ENCODE data around the gene SHD.

DNA sequence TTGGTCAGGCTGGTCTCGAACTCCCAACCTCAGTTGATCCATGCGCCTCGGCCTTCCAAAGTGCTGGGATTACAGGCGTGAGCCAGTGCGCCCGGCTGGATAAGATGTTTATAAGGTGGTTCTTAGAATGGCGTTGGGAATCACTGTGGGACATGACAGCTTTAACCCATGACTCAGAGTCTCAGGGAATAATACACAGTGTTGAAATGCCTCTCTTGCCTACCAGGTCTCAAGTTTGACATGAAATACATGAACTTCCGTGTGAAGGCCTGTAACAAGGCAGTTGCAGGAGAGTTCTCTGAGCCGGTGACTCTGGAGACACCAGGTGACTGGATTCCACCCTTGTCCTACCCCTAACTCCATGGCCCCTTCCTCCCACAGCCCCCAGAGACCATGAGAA is 37.9 kb downstream of the SHD start:
- no peak for TF ChIP-seq POLR2A (IDR thresholded peaks at IDR 0.05)
- TF ChIP-seq, protein P1, sequence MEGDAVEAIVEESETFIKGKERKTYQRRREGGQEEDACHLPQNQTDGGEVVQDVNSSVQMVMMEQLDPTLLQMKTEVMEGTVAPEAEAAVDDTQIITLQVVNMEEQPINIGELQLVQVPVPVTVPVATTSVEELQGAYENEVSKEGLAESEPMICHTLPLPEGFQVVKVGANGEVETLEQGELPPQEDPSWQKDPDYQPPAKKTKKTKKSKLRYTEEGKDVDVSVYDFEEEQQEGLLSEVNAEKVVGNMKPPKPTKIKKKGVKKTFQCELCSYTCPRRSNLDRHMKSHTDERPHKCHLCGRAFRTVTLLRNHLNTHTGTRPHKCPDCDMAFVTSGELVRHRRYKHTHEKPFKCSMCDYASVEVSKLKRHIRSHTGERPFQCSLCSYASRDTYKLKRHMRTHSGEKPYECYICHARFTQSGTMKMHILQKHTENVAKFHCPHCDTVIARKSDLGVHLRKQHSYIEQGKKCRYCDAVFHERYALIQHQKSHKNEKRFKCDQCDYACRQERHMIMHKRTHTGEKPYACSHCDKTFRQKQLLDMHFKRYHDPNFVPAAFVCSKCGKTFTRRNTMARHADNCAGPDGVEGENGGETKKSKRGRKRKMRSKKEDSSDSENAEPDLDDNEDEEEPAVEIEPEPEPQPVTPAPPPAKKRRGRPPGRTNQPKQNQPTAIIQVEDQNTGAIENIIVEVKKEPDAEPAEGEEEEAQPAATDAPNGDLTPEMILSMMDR (IDR thresholded peaks at IDR 0.05), result no peak
